ENCODE measurements around the gene UTF1. TPM values are rescaled to one million over a fixed set of nuclear protein-coding genes. Genes with fewer than 3 reads are reported as not detected.

Gene UTF1
- total RNA-seq, 4 donors from 2014 or later: not detected

DNA sequence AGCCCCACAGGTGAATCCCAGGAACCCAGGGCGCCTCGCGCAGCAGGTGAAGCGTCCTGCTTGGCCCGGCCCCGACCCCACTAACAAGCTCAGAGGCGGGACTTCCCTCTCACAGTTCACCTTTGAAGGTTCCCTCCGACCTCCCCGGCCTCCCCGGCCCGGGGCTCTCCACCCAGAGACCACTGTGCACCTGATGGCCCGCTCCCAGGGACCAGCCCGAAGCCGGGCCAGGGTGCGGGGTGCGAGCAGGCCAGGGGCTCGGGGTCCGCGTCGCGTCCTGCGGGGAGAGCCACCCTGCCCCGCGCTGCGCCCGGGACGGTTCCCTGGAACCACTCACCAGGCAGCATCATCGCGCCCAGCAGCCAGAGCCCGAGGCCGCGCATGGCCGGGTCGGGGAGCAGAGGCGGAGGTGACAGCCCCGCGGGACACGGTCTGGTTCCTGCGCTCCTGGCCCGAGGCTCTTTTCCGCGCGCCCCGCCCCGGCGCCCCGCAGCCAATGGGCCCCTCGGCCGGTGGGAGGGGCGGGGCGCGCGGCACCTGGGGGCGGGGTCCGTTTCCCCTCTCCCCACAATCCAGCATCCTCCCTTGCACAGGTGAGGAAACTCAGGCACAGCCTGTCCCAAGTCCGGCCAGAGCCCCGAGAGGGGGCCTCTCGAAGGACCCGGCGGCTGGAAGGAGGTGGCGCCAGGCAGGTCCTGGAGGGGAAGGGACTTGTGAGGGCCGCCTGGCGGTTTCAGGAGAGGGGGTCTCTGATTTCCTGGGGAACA, 46.6 kb downstream of the UTF1 start, which contains the start of gene ADAM8:
Gene ADAM8, minus strand, starts transcription at position 434 of the 767 bp plus-strand sequence. Its CDS starts 51 bp downstream, at position 383.
- Histone ChIP-seq H3K27me3 (no peaks in the 10 kb centered on the region), H3K36me3 (no peaks in the 10 kb centered on the region), H3K4me3 (no peak within 1 kb of the TSS), H3K27ac (no peak within 1 kb of the TSS), H3K9me3 (no peaks in the 10 kb centered on the region), H3K4me1 (peaks cover 0 to 7% of the 10 kb centered on the region in 2 donors)
- DNase-seq: no peak
- intact Hi-C loops (cut with DNase I; ENCODE audit: low total_unique reads): no loop called here
- TF ChIP-seq, protein P1, sequence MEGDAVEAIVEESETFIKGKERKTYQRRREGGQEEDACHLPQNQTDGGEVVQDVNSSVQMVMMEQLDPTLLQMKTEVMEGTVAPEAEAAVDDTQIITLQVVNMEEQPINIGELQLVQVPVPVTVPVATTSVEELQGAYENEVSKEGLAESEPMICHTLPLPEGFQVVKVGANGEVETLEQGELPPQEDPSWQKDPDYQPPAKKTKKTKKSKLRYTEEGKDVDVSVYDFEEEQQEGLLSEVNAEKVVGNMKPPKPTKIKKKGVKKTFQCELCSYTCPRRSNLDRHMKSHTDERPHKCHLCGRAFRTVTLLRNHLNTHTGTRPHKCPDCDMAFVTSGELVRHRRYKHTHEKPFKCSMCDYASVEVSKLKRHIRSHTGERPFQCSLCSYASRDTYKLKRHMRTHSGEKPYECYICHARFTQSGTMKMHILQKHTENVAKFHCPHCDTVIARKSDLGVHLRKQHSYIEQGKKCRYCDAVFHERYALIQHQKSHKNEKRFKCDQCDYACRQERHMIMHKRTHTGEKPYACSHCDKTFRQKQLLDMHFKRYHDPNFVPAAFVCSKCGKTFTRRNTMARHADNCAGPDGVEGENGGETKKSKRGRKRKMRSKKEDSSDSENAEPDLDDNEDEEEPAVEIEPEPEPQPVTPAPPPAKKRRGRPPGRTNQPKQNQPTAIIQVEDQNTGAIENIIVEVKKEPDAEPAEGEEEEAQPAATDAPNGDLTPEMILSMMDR (IDR thresholded peaks at IDR 0.05): no peak

DNA sequence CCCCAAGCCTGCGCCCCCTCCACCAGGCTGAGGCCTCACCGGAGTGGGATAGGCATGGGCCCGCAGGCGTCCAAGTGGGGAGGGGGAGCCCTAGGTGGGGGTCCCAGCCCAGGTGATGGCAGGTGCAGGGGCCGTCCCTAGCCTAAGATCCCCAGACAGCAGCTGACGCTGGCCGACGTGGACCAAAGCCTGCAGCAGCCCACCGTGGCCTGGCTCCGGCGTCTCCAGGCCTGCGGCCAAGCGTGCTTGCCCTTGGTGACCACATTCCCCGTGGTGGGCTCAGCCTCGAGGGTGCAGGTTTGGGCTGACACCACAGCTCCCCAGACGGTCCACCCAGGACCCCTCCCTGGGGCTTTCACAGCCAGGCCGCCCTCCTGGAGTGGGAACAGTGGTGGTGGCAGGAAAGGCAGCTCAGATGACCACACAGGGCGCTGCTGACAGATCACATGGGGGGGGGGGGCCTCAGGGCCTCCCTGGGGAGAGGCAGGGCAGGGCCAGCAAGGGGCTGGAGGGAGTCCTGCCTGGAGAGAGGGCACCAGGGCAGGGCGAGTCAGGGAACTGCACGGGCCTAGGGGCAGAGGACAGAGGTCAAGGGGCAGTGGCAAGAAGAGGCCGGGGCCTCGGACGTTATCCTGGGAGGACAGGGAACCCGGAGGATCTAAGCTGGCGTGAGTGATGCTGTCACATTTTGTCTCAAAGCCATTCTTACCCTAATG, 47.4 kb downstream of the UTF1 start:
- Histone ChIP-seq H3K36me3 (no peaks in the 10 kb centered on the region), H3K27me3 (no peaks in the 10 kb centered on the region), H3K4me1 (peaks cover 0 to 7% of the 10 kb centered on the region in 2 donors), H3K27ac (no peak overlapping the region), H3K9me3 (no peaks in the 10 kb centered on the region), H3K4me3 (no peak overlapping the region)
- intact Hi-C loops (cut with DNase I; ENCODE audit: low total_unique reads): no loop called here
- TF ChIP-seq, protein P1 (IDR thresholded peaks at IDR 0.05): no peak
- TF ChIP-seq POLR2A (IDR thresholded peaks at IDR 0.05): no peak
- no peak for DNase-seq

DNA sequence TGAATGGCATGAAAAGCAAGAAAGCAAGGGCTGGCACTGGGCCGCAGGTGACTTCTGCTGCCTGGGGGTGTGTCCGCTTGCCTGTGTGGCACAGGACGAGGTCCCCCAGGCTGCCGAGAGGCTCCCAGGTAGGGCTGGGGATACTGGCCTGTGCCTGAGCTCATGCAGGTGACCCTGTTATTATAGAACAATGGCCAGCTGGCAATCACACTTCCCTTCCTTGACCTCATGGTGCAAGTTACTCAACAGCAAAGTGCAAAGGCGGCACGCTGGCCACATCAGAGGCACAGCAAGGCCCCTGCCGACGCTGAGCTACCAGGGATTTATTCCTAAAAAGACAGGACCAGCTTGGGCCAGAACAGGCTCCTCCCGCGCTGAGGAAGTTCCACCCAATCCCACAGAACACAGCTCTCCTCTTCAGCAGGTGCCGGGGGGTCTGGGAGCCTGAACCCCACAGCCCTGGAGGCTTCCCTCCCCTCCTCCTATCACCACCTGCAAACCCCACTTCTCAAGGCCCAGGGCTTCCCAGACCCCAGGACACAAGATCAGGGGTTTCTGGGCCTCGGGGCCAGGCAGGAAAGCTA, 48.1 kb downstream of the UTF1 start:
- no peak for DNase-seq
- intact Hi-C loops (cut with DNase I; ENCODE audit: low total_unique reads): no loop called here
- H3K27me3 ChIP-seq: no peaks in the 10 kb centered on the region
- no peak overlapping the region for H3K27ac ChIP-seq
- H3K36me3 ChIP-seq: no peaks in the 10 kb centered on the region
- H3K9me3 ChIP-seq: no peaks in the 10 kb centered on the region
- peaks cover 0 to 7% of the 10 kb centered on the region in 2 donors for H3K4me1 ChIP-seq
- TF ChIP-seq, protein P1 (IDR thresholded peaks at IDR 0.05): no peak
- TF ChIP-seq POLR2A (IDR thresholded peaks at IDR 0.05): no peak
- no peak overlapping the region for H3K4me3 ChIP-seq

DNA sequence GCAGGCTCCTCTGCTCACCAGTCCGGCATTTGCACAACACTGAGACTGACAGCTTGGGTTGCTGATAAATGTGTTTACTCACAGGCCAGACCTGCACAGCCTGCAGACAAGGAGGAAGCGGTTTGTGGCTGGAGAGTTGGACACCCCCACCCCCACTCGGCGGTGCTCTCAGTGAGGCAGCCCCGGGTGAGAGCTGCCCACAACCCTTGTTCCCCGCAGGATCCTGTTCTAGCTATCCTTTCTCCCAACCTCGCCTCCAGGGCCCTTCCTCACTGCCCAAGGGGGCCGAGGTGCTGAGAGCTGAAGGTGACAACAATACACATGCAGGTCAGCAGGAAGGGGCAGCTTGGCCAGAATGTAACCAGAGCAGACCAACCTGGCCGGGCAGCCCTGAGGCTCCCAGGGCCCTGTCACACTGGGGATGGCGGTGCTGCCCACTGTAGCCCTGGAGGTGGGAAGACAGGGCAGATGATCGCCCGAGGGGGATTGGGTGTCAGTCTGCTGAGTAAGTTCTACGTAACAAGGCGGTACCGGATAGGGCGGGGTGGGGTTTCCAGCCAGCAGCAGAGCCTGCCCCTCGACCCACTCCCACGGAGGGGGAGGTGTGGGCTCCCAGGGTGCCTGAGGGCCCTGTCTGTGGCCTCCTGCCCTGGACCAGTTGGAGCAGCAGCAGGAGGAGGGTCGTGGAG, 48.7 kb downstream of the UTF1 start:
- no peak for TF ChIP-seq POLR2A (IDR thresholded peaks at IDR 0.05)
- TF ChIP-seq, protein P1 (IDR thresholded peaks at IDR 0.05): no peak
- H3K27me3 ChIP-seq: no peaks in the 10 kb centered on the region
- H3K27ac ChIP-seq: no peak overlapping the region
- no peak overlapping the region for H3K4me3 ChIP-seq
- no peaks in the 10 kb centered on the region for H3K36me3 ChIP-seq
- no peaks in the 10 kb centered on the region for H3K9me3 ChIP-seq
- DNase-seq: no peak
- H3K4me1 ChIP-seq: peaks cover 0 to 7% of the 10 kb centered on the region in 2 donors
- intact Hi-C loops (cut with DNase I; ENCODE audit: low total_unique reads): no loop called here

All from uterus (tissue), 4 donors.